Epidermal melanocyte (primary cell): ENCODE data around the gene CTU2.
A peak's percentile ranks its signal among the peaks of the same experiment; 100 is the strongest.

Experiments used
- DNase-seq: peaks from one replicate; pipeline ENCODE4 v3.0.0; 2011; ENCODE audit warnings: low spot score; ENCODE audit not compliant: insufficient read length

The CTU2 gene

GRCh38 chr16:88742896-88743605, 36.7 kb downstream of the CTU2 start:
- no peak for DNase-seq

- DNase-seq = peak; percentile 86
These were observed 37.6 kb downstream of the CTU2 start for GRCh38 chr16:88743693-88744576.

DNA sequence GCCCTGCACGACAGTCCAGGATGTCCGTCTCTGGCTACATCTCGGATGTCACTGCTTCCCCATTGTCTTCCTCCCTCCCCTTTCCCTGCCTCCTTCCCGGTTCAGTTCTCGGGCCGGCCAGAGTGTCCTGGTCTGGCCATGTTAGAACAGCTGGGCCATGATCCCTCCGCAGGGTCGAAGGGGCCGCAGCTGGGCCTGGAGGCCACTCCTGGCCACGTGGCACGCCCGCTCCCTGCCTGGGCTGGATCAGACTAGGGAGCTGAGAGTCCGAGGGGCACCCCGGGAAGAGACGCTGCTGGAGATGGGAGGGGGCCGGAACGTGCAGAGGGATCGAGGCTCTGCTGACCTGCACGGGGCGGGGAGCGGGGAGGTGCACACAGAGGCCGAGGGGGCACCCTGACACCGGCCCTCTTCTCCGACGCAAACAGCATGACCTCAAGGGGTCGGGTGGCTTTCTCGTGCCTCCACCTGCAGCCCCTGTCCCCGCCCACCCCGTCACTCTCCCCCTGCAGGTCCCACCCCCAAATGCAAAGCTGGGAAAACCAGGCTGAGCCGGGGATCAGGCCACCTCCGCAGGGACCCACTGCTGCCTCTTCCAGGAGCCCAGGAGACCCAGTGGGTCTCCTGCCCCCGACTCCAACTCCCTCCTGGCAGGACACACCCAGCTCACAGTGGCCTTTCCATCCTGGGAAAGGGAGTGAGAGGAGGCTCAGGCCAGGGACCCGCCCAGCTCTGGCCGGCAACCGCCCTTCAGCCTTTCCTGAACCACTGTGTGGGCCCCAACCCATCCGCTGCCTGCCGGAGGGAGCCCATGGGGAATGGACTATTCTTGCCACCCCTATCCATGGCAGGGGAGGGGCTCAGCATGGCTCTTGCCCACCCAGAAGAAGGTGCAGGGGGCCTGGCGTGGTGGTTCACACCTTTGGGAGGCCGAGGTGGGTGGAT, 38.5 kb downstream of the CTU2 start:
- DNase-seq = no peak

GRCh38 chr16:88746506-88746905, 40.2 kb downstream of the CTU2 start:
- no peak for DNase-seq

GRCh38 chr16:88747588-88748301, 41.4 kb downstream of the CTU2 start:
- DNase-seq = no peak

GRCh38 chr16:88748364-88748763, 42.1 kb downstream of the CTU2 start:
- no peak for DNase-seq

DNA sequence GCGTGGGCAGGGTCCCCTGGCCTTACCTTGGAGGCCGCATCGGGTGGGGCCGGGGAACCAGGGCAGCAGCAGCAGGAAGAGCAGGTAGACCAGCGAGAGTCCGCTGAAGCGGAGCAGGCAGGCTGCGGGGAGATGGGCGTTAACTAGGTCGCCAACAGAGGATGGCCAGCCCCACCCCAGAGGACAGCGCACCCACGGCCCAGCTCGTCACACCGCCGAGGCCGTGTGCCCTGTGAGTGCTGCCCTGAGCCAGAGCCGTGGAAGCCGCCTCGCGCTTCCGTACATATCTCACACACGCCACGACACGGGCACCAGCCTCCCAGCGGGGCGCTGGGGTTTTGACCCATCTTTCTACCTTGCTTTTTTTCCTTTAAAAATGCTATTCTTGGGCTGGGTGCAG, 43.1 kb downstream of the CTU2 start:
- no peak for DNase-seq

DNA sequence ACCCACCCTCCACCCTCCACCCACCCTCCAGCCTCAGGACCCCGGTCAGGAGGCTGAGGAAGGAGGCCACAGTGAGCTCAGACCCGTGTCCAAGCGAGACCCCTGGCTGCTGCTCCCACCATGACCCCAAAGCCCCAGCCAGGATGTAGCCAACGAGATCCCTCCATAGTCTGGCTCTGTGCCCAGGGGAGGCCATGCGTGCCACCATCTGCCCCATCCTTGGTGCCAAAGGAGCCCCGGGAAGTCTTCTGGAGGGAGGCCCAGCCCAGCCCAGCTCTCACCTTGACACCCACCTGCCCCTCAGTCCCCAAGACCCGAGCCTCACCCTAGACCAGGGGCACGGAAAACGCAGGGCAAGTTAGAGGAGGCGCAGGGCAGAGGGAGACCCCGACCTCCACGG, 44.6 kb downstream of the CTU2 start:
- DNase-seq = no peak

DNA sequence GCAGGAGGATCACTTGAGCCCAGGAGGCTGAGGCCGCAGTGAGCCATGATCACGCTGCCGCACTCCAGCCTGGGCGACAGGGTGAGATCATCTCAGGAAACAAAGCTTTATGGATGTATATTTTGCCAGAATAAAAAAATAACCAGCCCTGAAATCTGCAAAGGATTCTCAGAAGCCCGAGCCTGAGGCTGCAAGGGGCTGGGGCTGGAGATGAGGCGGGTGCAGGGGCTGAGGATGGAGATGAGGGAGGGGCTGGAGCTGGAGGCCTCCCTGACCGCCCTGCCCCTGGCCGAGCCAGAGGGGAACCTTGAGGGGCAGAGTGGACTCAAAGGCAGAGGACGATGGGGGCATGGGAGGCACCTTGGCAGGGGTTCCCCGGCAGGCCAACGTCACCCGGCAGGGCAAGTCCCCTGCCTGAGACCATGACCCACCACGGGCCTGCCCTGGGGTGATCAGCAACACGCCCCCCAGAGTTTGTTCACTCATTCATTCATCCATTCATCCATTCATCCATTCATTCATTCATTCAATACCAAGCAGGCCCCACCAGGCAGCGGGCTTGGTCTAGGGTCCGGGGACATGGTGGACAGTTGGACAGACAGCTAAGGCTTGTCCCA, 46.2 kb downstream of the CTU2 start:
- DNase-seq = no peak

DNA sequence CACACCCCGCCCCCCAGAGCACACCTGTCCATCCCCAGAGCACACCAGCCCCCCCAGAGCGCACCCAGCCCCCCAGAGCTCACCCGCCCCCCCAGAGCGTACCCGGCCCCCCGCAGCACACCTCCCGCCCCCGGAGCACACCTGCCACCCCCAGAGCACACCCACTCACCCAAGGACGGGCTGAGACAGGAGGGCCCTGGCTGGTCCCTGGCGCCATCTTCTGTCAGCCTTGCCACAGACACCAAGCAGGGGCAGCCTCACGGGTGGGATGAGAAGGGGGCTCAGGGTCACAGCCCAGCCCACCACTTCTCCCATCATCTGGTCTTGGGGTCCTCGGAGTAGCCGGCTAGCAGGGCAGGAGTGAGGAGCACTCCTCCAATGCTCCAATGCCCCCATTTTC, 46.9 kb downstream of the CTU2 start:
- DNase-seq = no peak

- DNase-seq = no peak
These were observed 47.3 kb downstream of the CTU2 start for GRCh38 chr16:88753602-88754001.

- no peak for DNase-seq
These were observed 48.0 kb downstream of the CTU2 start for GRCh38 chr16:88754109-88754911.

DNA sequence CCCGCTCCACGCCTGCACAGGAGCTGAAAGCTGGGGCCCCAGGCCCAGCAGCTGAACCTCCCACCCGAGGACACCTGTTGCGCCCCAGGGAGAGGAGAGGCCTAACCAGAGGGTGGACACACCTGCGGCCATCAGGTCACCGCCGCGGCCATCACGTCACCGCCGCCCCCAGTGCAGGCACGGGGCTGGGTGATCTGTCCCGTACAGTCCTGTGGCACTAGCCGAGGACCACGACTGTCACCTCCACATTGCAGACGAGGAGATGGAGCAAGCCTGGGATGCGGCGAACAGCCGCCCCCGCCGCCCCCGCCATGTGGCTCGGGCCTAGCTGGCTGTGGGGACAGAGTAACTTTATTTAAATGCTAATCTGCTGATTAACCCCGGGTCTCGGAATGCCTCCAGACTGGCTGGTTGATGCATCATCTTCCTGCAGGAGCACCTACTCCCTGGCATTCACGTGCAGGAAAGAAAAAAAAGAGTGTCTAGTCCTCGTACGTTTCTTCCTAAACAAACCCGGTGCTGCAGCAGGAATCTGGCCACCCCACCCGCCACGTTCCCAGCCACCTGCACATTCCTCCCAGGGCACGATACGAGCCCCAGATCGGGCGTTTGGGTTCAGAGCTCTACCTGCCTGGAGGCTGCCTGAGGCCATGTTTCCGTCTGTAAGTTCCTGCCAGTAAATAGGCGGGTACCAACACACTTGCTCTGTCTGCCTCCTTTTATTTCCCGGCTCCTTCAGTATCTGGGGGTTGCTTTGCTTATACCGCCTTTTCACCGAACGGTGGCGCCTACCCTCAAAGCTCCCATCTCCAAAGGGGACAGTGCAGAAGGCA, 48.8 kb downstream of the CTU2 start:
- DNase-seq = no peak

- no peak for DNase-seq
These were observed 49.6 kb downstream of the CTU2 start for GRCh38 chr16:88755745-88756443.

DNA sequence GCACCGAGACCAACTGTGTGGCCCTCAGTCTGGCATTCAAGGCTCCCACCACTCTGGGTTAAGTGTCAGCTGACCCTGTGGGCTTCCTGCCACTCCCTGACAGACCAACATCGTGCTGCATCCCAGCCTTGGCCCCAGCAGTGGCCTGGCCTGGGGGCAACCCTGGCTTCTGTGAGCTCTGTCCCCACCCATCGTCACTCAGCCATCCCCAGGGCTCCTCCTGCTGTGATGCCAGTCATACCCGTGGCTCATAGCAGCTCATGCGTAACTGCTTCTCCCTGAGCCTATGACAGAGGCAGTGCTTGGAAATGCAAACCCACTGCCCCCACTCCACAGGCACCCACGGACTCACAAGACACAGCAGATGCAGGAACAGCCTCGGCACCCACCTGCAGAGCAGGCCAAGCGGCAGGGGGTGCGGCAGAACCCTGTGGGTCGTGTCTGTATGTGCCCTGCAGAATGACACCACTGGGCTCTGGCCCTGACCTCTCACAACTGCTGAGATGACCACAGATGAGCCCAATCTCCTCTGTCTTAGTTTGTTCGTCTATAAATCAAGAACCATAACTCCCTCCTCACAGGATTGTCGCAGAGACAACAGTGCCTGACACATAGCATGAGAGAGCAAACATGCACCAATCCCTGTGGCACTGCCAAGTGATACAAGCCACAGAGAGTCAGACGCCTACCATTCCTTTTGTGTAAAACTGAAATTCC, 52.1 kb downstream of the CTU2 start:
- DNase-seq = no peak

DNA sequence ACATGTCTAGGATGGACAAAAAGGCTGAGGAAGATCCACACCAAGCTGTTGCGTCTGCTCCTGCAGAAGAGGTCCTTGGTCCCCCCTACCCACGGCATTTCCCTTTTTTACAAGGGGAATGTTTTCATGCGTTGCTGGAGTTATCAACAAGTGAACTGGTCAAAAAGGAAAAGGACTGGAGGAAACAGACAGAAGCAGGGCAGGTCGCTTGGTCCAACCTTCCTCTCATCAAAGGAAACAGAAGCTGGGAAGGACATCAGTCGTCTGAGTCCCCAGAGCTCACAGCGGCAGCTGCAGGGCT, 52.6 kb downstream of the CTU2 start:
- DNase-seq = no peak

- DNase-seq = no peak
These were observed 53.1 kb downstream of the CTU2 start for GRCh38 chr16:88759245-88759975.
